ENCODE measurements around the gene P2RX7.

The P2RX7 gene

DNA sequence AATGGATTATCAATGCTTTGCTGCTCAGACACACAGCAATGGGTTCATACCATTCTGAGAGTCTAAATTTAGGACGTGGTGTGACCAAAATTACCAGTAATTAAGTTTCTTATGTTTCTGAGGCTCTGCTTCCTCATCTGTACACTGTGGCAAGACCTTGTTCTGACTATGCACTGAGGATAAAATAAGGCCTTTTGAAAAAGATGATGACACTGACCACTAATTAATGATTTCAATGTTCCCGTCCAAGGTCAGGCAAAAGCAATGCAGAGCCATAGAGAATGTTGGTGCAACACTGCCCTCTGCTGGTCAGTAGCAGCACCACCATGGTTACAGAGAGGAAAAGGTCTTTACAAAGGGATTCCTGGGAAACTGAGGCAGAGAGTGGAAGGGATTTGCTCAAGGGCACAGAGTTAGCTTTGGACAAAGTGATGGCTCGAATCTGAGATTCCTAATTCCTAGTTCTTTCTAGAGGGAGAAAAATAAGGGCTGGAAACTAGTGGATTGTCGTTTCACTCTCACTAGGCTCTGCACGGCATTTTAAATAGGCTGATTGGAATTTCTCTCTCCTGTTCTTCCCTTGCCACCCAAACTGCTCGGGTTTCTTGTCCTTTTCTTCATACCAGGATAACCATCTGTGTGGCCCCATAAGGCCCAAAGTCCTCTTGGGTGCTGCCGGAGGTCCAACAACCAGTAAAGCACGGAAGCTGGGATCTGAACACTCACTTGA, 22.3 kb upstream of the P2RX7 start:
- peak; percentile 40 for DNase-seq (ENCODE audit: low read depth)

DNA sequence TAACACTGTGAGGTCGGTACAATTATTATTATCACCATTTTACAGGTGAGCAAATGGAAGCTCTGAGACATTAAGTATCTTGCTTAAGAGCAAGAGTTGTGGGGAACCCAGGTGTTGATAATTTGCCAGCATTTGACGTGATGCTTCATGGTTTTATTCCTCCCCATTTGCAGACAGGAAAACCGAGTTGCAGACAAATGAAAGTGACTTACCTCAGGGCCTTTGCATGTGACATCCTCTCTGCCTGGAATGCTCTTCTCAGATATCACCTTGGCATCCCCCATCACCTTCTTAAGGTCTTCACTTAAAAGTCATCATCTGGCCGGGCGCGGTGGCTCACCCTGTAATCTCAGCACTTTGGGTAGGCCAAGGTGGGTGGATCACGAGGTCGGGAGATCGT, 21.0 kb upstream of the P2RX7 start:
- no peak for DNase-seq (ENCODE audit: low read depth)

GRCh38 chr12:121112496-121112895, 20.2 kb upstream of the P2RX7 start:
- no peak for DNase-seq (ENCODE audit: low read depth)

- DNase-seq (ENCODE audit: low read depth), result no peak
Observed at GRCh38 chr12:121113057-121113456, 19.6 kb upstream of the P2RX7 start.

DNA sequence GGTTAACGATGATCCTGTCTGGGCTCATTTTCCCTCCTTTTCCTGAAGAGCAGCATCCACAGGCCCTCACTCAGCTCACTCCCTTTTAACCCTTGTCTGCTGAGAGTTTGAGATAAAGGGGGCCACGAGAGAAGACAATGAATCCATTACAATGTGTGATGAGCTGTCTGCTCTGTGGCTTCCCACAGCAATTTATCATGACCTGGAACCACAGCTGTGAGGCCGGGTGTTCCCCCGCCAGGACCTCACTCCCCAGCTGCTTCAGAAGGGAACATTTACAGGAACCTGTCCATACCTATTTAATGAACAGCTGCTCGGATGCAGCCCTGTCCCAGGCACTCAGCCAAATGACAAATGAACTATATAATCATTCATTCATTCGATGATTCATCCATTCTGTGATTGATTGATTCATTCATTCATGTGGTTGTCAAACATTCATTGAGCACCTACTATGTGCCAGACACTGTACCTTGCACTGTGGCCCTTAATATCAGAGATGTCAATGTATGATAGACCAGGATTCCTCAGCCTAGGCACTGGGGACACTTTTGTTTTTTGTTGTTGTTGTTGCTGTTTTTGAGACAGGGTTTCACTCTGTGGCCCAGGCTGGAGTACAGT, 18.5 kb upstream of the P2RX7 start:
- DNase-seq (ENCODE audit: low read depth), result no peak

DNA sequence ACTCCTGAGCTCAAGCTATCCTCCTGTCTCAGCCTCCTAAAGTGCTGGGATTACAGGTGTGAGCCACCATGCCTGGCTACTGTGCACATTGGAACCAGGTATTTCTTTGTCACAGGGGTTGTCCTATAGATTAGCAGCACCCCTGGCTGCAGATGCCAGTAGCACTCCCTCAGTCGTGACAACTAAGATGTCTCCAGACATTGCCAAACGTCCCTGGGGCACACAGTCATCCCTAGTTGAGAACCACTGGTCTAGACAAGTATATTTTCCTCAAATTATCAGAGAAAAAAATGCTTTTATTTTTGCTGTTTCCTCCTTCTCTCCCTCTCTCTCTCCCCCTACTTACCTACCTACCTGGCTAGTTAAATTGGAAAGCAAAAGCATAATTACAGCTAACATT, 17.9 kb upstream of the P2RX7 start:
- no peak for DNase-seq (ENCODE audit: low read depth)

DNA sequence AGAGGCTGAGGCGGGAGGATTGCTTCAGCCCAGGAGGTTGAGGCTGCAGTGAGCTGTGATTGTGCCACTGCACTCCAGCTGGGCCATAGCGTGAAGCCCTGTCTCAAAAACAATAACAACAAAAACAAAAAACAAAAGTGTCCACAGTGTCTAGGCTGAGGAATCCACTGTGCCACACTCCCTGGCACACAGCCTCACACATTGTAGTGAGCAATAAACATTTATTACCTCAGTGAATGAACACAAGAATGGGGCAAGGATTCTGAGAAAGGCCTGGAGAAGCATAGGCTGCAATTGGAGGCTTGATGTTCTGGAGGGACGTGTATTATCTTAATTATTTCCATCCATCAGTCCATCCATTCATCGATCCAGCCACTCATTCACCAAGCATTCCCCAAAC, 17.1 kb upstream of the P2RX7 start:
- no peak for DNase-seq (ENCODE audit: low read depth)

GRCh38 chr12:121116318-121117225, 16.1 kb upstream of the P2RX7 start:
- DNase-seq (ENCODE audit: low read depth), result no peak

GRCh38 chr12:121117226-121117777, 15.4 kb upstream of the P2RX7 start:
- no peak for DNase-seq (ENCODE audit: low read depth)

GRCh38 chr12:121120323-121120722, 12.4 kb upstream of the P2RX7 start:
- no peak for DNase-seq (ENCODE audit: low read depth)

- DNase-seq (ENCODE audit: low read depth), result no peak
Observed at GRCh38 chr12:121120989-121121755, 11.5 kb upstream of the P2RX7 start.

GRCh38 chr12:121121805-121122204, 10.9 kb upstream of the P2RX7 start:
- DNase-seq (ENCODE audit: low read depth), result no peak

GRCh38 chr12:121123488-121123887, 9.2 kb upstream of the P2RX7 start:
- no peak for DNase-seq (ENCODE audit: low read depth)

DNA sequence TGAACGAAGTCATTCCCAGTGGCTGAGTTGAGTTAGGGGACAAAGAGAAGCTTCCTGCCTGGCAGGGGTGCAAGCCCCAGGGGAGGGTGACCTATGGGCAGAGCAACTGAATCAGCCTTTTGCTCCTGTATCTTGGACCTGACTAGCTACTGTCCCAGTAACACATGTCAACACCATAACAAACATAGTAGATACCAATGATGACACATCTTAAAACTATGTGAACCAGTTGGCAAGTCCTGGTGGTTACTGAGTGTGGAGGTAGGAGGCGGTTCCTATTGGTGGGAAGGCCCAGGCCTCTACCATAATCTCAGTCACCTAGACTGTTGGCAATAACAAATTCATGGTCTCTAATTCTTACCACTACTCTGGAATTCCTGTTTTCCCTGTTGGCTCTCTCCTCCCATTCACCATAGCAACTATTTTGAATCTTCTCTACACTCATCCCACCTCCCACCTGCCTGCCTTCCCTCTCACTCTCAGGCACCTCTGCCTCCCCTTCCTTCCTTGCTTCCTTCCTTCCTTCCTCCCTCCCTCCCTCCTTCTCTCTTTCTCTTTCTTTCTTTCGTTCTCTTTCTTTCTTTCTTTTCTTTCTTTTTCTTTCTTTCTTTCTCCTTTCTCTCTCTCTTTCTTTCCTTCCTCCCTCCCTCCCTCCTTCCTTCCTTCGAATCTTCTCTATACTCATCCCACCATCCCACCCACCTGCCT, 8.1 kb upstream of the P2RX7 start:
- no peak for DNase-seq (ENCODE audit: low read depth)

DNA sequence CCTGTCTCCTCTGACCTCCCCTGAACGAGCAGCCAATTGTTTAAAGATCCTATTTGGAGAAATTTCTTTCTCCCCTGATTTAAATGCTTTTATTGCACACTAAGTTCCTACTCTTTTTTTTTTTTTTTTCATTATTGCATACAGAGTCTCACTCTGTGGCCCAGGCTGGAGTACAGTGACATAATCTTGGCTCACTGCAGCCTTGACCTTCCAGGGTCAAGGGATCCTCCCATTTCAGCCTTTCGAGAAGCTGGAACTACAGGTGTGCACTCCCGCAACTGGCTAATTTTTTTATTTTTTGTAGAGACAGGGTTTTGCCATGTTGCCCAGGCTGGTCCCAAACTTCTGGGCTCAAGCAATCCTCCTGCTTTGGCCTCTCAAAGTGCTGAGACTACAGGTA, 5.2 kb upstream of the P2RX7 start:
- no peak for DNase-seq (ENCODE audit: low read depth)

DNA sequence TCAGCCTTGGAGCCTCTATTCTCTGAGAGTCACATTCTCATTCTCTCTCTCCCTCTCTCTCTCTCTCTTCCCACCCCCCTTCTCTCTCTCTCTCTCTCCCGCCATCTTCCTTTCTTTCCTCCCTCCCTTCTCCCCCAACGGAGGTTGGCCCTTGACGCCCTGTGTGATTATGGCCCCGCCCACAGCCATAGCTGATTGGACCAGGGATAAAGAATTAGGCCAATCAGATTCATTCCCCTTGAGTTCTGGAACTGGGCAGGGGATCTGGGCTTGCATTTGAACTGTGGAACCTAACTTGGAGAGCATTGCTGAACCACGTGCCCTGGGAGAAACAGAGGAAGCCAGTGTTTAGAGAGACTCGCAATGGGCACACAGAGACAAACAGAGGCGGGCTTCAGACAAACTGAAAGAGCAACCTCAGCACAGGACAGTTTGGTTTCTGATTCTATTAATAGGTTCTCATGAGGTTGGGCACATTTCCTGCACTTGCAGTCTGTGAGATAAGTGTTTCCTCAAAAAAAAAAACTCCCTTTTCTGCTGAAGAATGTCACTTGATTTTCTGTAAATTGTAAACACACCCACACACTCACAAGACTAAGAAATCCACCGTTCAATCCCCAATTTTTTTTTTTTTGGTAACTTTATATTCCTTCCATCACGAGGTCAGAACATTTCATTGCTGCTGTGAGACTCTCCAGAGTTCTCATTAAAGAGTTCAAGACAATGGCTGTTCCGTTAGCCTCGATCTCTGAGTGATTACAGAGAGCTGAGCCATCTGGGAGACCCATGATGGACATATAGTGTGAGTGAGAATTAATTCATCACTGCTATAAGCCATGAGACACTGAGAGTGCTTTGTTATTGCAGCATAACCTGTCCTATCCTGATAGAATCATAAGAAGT, 3.5 kb upstream of the P2RX7 start:
- DNase-seq (ENCODE audit: low read depth), result peak; percentile 65

GRCh38 chr12:121129811-121130147, 2.9 kb upstream of the P2RX7 start:
- no peak for DNase-seq (ENCODE audit: low read depth)

DNA sequence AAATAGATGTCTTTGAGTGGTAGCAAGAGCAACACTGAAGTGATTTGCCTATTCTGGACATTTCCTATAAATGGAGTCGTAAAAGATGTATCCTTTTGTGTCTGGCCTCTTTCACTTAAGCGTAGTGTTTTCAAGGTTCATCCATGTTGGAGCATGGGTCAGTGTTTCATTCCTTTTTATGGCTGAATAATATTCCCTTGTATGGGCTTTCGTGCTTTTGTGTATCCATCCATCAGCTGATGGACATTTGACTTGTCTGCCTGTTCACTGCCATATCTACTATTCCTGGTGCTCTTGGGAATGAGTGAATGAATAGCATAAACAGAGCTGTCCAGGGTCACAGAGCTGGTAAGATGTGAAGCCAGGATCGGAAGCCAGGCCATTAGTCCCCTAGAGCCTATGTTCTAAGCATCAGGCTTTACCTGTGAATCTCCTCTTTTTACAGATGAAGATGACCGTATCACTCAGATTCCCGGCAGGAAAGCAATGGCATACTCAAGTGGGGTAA, 1.8 kb upstream of the P2RX7 start:
- no peak for DNase-seq (ENCODE audit: low read depth)

- DNase-seq (ENCODE audit: low read depth), result no peak
Observed at GRCh38 chr12:121131941-121132341, 735 bp upstream of the P2RX7 start.

DNA sequence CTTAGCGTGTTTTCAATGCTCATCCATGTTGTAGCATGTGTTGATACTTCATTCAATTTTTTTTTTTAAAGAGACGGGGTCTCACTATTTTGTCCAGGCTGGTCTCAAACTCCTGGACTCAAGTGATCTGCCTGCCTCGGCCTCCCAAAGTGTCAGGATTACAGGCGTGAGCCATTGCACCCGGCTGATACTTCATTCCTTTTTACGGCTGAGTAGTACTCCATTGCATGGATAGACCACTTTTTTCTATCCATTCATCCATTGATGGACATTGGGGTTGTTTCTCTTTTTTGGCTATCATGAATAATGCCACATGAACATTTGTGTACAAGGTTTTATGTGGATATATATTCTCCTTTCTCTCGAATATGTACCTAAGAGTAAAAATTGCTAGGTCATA, 1.2 kb downstream of the P2RX7 start:
- no peak for DNase-seq (ENCODE audit: low read depth)
